Suprapubic skin (tissue), 3 donors: ENCODE results near the gene EXT2.

Experiments
- POLR2AphosphoS5 ChIP-seq, 3 donors: sonication (generic); formaldehyde crosslinking; IDR thresholded peaks; one replicate each; pipeline ENCODE4 v1.6.1; 2017; ENCODE audit warnings: antibody characterized with exemption in 3 of 3
- TF ChIP-seq, protein P1 (sequence below), 2 donors: fragments of 200-600 bp in 1 of 2; fragments of 450-650 bp in 1 of 2; sonication (generic) in 1 of 2; IDR thresholded peaks; one replicate each; pipeline ENCODE4 v1.5.1; 2016 to 2019; ENCODE audit warnings: antibody characterized with exemption in 2 of 2, mild to moderate bottlenecking in 1 of 2, moderate library complexity in 1 of 2

- TF ChIP-seq, protein P1, sequence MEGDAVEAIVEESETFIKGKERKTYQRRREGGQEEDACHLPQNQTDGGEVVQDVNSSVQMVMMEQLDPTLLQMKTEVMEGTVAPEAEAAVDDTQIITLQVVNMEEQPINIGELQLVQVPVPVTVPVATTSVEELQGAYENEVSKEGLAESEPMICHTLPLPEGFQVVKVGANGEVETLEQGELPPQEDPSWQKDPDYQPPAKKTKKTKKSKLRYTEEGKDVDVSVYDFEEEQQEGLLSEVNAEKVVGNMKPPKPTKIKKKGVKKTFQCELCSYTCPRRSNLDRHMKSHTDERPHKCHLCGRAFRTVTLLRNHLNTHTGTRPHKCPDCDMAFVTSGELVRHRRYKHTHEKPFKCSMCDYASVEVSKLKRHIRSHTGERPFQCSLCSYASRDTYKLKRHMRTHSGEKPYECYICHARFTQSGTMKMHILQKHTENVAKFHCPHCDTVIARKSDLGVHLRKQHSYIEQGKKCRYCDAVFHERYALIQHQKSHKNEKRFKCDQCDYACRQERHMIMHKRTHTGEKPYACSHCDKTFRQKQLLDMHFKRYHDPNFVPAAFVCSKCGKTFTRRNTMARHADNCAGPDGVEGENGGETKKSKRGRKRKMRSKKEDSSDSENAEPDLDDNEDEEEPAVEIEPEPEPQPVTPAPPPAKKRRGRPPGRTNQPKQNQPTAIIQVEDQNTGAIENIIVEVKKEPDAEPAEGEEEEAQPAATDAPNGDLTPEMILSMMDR (IDR thresholded peaks at IDR 0.05): no peak
- no peak for TF ChIP-seq POLR2AphosphoS5 (IDR thresholded peaks at IDR 0.05)
Measured at GRCh38 chr11:44207292-44207691, 111.8 kb downstream of the EXT2 start.
